Ramos (cell line): ENCODE measurements around the gene TGM1.

Experiments
- in situ Hi-C: fragments of 300-500 bp; cut with MboI; formaldehyde crosslinking; loops from one replicate; pipeline ENCODE4 v1.14.3; 2022; ENCODE audit warnings: low sequenced_read_pairs; ENCODE audit not compliant: unreplicated experiment

Gene TGM1

DNA sequence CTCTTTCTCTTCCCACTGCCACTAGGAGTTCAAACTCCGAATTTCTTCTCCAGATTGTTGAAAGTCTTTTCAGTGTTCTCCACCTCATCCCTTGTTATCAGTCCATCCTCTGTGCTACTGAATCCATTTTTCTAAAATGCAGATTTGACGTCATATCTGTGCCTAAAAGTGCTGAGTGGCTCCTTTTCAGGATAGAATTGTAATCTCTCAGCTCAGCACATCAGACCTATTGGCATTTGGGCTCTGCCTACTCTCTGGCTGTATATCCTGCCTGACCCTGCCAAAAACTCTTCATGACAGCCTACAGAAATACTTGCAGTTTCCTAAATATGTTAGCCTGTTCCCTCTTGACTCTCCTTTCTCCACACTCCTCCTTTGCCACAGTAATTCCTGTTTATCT lies 9.5 kb upstream of the TGM1 start:
- in situ Hi-C loops = no loop called here

DNA sequence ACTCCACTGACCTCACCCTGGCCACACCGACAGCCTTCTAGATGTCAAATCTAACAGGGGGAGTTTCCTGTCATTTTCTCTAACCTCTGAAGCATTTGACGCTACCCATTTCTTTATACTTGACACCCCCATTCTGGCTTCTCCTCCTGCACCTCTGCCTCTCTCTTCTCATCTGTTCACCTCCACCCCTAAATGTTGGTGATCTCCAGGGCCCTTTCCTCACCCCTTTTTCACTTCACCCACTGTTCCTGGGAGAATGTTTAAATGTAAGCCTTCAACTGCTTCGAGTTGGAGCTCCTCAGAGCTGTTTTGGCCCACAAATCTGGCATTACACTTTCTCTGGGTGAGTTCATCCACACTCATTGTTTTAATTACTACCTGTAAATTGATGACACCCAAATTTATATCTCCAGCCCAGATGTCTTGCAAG lies 8.9 kb upstream of the TGM1 start:
- in situ Hi-C loops = no loop called here

GRCh38 chr14:24271134-24271833 lies 8.3 kb upstream of the TGM1 start, which contains the start of gene RABGGTA:
Gene RABGGTA (minus strand): TSS chr14:24271597. CDS start chr14:24271115, 482 bp downstream.
- in situ Hi-C loops = no loop called here

- in situ Hi-C loops = no loop called here
These were observed 7.7 kb upstream of the TGM1 start for GRCh38 chr14:24270537-24271133.

GRCh38 chr14:24269910-24270536 lies 7.0 kb upstream of the TGM1 start:
- in situ Hi-C loops = no loop called here

DNA sequence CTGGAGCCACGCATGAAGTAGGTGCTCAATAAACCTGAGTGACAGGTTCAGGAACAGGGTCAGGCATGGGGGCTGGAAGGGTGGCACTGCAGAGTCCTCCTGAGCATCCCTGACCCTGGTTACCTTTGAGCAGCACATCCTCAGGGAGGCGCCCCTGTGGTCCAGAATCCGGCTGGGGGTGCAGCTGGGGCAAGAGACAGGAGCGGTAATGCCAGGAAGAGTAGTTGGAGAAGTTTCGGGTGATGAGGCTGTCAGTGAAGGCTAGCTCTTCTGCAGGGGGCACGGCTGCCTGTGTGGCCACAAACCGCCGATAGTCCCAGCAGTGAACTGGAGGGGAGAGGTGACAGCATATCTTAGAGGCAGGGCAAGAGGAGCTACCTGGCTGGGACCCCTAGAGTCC lies 6.4 kb upstream of the TGM1 start:
- in situ Hi-C loops = no loop called here

- in situ Hi-C loops = no loop called here
These were observed 5.2 kb upstream of the TGM1 start for GRCh38 chr14:24268225-24268624.

GRCh38 chr14:24267516-24267915 lies 4.5 kb upstream of the TGM1 start:
- in situ Hi-C loops = no loop called here

- in situ Hi-C loops = no loop called here
These were observed 3.6 kb upstream of the TGM1 start for GRCh38 chr14:24266344-24267244.

DNA sequence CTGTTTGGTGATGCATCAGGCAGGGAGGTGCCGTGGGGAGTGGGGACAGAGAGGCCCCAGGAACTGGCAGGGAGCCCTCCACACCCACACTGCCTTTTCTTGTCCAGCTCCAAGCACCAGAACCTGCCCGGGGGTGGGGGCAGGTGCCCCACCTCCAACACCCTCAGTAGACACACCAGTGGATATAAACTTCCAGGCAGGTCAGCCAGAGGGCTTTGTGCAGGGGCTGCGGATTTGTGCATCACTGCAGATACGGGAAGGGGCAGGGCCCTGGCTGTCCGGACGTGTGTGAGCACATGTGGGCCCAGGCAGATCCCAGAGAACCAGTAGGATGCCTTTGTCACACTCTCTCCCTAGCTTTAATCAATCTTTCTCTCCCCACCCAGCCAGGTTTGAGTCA lies 1.3 kb upstream of the TGM1 start:
- in situ Hi-C loops = no loop called here

DNA sequence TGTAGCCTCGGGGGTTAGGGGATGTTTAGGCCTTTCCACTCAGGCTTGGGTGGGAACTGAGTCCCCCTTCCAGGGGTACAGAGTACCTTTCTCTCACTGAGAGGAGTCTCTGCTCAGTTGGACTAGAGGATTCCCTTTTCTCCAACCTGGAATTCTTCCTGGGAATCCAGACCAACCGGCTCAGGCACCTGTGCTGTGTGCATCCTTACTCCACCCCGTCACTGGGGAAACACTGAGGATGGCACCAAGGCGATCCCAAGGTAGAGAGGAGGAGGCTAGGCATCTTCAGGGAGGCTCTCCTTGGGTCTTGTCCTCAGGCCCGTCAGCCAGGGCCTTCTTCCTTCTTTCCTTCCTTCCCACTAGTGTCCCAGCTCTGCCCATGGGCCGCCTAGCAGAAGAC lies 871 bp upstream of the TGM1 start:
- in situ Hi-C loops = no loop called here

GRCh38 chr14:24261969-24262327 lies 1.0 kb downstream of the TGM1 start:
- in situ Hi-C loops = no loop called here

- in situ Hi-C loops = no loop called here
These were observed 1.6 kb downstream of the TGM1 start for GRCh38 chr14:24261256-24261968.

DNA sequence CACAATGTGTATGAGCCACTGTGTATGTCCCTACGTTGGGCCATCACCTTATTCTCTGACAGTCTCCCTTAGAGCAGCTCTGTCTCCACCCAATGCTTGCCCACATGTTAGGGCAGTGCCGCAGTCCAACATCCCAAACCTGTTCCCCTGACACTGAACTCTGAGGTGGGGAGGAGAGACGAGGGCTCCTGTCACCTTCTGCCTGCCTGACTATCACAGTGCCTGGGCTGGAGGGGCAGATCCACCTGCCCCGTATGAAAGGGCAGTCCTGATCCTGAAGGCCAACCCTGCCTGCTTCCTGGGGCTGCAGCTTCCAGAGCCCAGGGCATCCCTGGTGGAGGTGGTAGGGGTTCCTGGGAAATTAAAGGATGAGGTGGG lies 2.2 kb downstream of the TGM1 start:
- in situ Hi-C loops = no loop called here

GRCh38 chr14:24260026-24260779 lies 2.8 kb downstream of the TGM1 start:
- in situ Hi-C loops = no loop called here

DNA sequence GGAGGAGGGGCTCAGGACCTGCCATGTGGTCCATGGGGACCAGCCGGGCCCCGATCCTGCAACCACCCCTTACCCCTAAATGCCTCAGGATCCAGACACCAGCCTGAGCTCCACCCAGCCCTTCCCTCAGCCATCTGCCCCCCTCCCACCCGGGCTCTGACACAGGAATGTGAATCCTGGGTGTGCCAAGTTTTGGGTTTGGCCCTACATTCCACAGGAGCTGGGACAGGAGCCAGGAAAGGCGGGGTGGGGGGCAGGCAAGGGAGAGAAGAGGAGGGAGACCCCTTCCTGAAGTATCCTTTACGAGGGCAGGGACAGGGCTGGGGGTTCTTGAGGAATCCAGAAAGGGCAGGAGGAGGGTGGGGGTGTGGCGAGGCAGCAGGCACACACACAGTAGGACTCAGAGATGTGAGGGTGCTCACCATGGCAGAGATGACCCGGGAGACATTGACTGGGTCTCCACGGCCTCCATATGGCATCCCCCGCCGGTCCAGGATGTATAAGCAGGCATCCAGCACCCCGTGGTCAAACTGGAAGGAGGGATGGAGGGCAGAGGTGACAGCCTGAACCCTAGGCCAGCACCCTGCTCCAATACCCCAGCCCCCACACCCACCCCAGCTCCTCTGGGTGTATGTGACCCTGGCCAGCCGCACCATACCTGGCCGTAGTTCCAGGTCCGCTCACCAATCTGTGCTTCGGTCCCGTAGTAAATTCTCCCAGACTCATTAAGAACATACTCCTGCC lies 3.5 kb downstream of the TGM1 start:
- in situ Hi-C loops = no loop called here

- in situ Hi-C loops = no loop called here
These were observed 4.3 kb downstream of the TGM1 start for GRCh38 chr14:24258548-24259265.

DNA sequence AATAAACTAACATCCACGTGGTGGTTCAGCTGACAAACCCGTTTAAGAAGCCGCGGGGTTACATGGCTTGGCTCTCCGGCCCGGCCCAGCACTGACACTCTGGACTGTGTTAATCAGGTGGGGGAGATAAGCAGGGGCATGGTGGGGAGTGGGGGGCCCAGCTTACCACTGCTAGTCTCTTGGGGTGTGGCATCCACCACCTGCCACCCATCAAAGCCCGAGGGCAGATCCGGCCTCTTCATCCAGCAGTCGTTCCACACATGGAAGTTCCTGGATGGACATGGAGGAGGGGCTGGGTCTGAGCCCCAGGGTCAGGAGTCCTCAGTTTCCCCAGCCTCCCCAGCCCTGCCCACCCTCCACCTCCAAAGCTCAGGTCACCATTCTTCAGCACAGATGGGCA lies 4.9 kb downstream of the TGM1 start:
- in situ Hi-C loops = no loop called here
